Karpas-422 (cell line): ENCODE measurements around the gene GDPD5. TPM values are rescaled to one million over a fixed set of nuclear protein-coding genes. Genes with fewer than 3 reads are reported as not detected.

Experiments
- DNase-seq: peaks from one replicate; pipeline ENCODE4 v3.0.0-alpha.2; 2015
- H2AFZ ChIP-seq: fragments of 200-600 bp; sonication (generic); 2 replicates; pipeline ENCODE4 v1.6.1; 2014; ENCODE audit warnings: antibody characterized with exemption, low read length, mixed read lengths
- H3K27ac ChIP-seq: fragments of 200-600 bp; sonication (generic); 2 replicates; pipeline ENCODE4 v1.5.1; 2014; ENCODE audit warnings: mild to moderate bottlenecking, low read length, moderate library complexity
- H3K27me3 ChIP-seq: fragments of 200-600 bp; sonication (generic); 2 replicates; pipeline ENCODE4 v1.6.1; 2014; ENCODE audit warnings: low read length, mixed read lengths
- H3K36me3 ChIP-seq: fragments of 200-600 bp; sonication (generic); 2 replicates; pipeline ENCODE4 v1.6.1; 2014; ENCODE audit warnings: low read length, mixed read lengths; ENCODE audit not compliant: insufficient read depth
- H3K4me1 ChIP-seq: fragments of 200-600 bp; sonication (generic); 2 replicates; pipeline ENCODE4 v1.6.1; 2014; ENCODE audit warnings: mild to moderate bottlenecking, low read length, mixed read lengths
- H3K4me2 ChIP-seq: fragments of 200-600 bp; sonication (generic); 2 replicates; pipeline ENCODE4 v1.6.1; 2014; ENCODE audit warnings: low read length, low read depth, mild to moderate bottlenecking; ENCODE audit not compliant: poor library complexity, severe bottlenecking
- H3K4me3 ChIP-seq: fragments of 200-600 bp; sonication (generic); 2 replicates; pipeline ENCODE4 v1.5.1; 2014; ENCODE audit warnings: mild to moderate bottlenecking, antibody characterized with exemption, low read length, mixed read lengths
- H3K79me2 ChIP-seq: fragments of 200-600 bp; sonication (generic); 2 replicates; pipeline ENCODE4 v1.6.1; 2014; ENCODE audit warnings: mild to moderate bottlenecking, low read length, mixed read lengths
- H3K9ac ChIP-seq: fragments of 200-600 bp; sonication (generic); 2 replicates; pipeline ENCODE4 v1.6.0; 2014; ENCODE audit warnings: low read length
- H3K9me2 ChIP-seq: fragments of 200-600 bp; sonication (generic), shearing (Covaris generic); replicated peaks from 2 replicates; pipeline ENCODE4 v1.6.0; 2014; ENCODE audit warnings: mild to moderate bottlenecking, low read length, moderate library complexity; ENCODE audit not compliant: insufficient read depth
- H3K9me3 ChIP-seq: fragments of 300-700, 200-600 bp; sonication (generic); 2 replicates; pipeline ENCODE4 v1.6.1; 2014; ENCODE audit warnings: low read length, mixed read lengths
- H4K20me1 ChIP-seq: fragments of 200-600 bp; sonication (generic); 2 replicates; pipeline ENCODE4 v1.6.1; 2014; ENCODE audit warnings: mild to moderate bottlenecking, antibody characterized with exemption, low read length, low read depth; ENCODE audit not compliant: insufficient read depth
- total RNA-seq: library from RNA; depleted of rRNA; stranded (reverse); fragments of >200 nt; shearing (Covaris generic); gene quantifications from 2 replicates; pipeline ENCODE4 v1.2.3, GENCODE V29; 2014; ENCODE audit warnings: low replicate concordance

The GDPD5 gene
- total RNA-seq, 1 experiment from 2014 or later = 137 TPM

GRCh38 chr11:75430714-75431532 is 94.8 kb downstream of the GDPD5 start:
- DNase-seq = no peak
- no peak overlapping the region for H3K9ac ChIP-seq
- H3K4me3 ChIP-seq = no peak overlapping the region
- no peaks in the 10 kb centered on the region for H3K4me1 ChIP-seq
- no peaks in the 10 kb centered on the region for H3K9me2 ChIP-seq
- no peaks in the 10 kb centered on the region for H4K20me1 ChIP-seq
- no peaks in the 10 kb centered on the region for H3K27me3 ChIP-seq
- no peaks in the 10 kb centered on the region for H3K79me2 ChIP-seq
- H3K9me3 ChIP-seq = no peaks in the 10 kb centered on the region
- H3K36me3 ChIP-seq = peaks cover 2% of the 10 kb centered on the region
- H2AFZ ChIP-seq = no peak overlapping the region
- no peak overlapping the region for H3K4me2 ChIP-seq
- H3K27ac ChIP-seq = no peak overlapping the region

DNA sequence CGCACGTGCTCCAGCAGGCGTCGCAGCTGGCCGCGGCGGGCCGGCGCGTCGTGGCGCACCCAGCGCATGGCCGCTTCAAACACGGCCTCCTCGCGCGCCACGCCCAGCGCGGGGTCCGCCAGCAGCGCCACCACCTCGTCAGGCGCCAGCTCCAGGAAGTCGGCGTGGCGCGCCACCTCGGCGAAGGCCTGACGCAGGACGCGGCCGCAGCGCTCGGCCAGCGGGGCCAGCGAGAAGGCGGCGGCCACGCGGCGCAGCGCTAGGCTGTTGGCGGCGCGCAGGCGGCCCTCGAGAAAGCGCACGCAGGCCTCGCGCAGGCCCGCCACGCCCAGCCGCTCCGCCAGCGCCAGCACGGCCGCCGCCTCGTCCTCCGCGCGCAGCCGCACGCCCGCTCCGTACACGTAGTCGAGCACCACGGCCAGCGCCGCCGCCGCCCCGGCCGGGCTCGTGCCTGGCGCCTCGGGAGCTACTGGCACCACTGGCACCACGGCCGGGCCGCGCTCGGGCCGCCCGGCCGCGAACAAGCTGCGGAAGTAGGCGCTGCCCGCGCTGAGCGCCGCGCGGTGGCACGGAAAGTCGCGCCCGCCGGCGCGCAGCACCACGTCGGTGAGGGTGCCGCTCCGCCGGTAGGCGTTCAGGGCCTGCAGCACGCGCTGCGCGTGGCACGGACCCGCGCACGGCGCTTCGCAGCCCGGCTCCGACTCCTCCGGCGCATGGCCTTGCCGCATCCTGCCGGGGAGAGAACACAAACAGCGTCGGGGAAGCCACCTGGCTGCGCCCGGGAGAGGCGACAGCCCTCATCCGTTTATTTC is 95.6 kb downstream of the GDPD5 start:
- H3K4me1 ChIP-seq = no peaks in the 10 kb centered on the region
- H3K27ac ChIP-seq = no peak overlapping the region
- no peak overlapping the region for H3K9ac ChIP-seq
- H3K36me3 ChIP-seq = peaks cover 2% of the 10 kb centered on the region
- DNase-seq = no peak
- no peaks in the 10 kb centered on the region for H3K9me3 ChIP-seq
- no peak overlapping the region for H3K4me3 ChIP-seq
- H3K79me2 ChIP-seq = no peaks in the 10 kb centered on the region
- no peaks in the 10 kb centered on the region for H4K20me1 ChIP-seq
- no peak overlapping the region for H3K4me2 ChIP-seq
- no peak overlapping the region for H2AFZ ChIP-seq
- no peaks in the 10 kb centered on the region for H3K27me3 ChIP-seq
- no peaks in the 10 kb centered on the region for H3K9me2 ChIP-seq

DNA sequence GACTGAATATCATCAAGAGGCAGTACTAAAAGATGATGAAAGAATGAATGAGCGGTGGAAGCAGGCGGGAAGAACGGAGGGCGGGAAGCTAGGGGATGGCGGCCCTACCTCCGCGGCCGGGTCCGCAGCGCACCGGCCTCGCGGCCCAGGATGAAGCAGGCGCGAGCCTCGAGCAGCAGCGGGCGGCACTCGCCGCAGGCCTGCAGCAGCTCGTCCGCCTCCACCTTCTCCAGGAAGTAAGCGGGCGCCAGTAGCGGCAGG is 96.2 kb downstream of the GDPD5 start:
- no peaks in the 10 kb centered on the region for H3K9me2 ChIP-seq
- no peaks in the 10 kb centered on the region for H3K9me3 ChIP-seq
- no peak overlapping the region for H3K27ac ChIP-seq
- H3K4me3 ChIP-seq = no peak overlapping the region
- no peaks in the 10 kb centered on the region for H4K20me1 ChIP-seq
- H3K9ac ChIP-seq = no peak overlapping the region
- no peak overlapping the region for H3K4me2 ChIP-seq
- H3K36me3 ChIP-seq = no peaks in the 10 kb centered on the region; the same call in 1 of the 2 replicates
- H2AFZ ChIP-seq = no peak overlapping the region
- no peaks in the 10 kb centered on the region for H3K79me2 ChIP-seq
- no peaks in the 10 kb centered on the region for H3K4me1 ChIP-seq
- no peak for DNase-seq
- H3K27me3 ChIP-seq = no peaks in the 10 kb centered on the region

GRCh38 chr11:75428989-75429640 is 96.6 kb downstream of the GDPD5 start:
- Histone ChIP-seq H3K4me3 (no peak overlapping the region), H3K4me2 (no peak overlapping the region), H3K27me3 (no peaks in the 10 kb centered on the region), H3K9me2 (no peaks in the 10 kb centered on the region), H3K79me2 (no peaks in the 10 kb centered on the region), H3K27ac (no peak overlapping the region), H3K9me3 (no peaks in the 10 kb centered on the region), H3K9ac (no peak overlapping the region), H3K4me1 (no peaks in the 10 kb centered on the region), H4K20me1 (no peaks in the 10 kb centered on the region), H3K36me3 (no peaks in the 10 kb centered on the region; the same call in 1 of the 2 replicates), H2AFZ (no peak overlapping the region)
- DNase-seq = no peak

GRCh38 chr11:75428281-75428724 is 97.4 kb downstream of the GDPD5 start:
- Histone ChIP-seq H3K36me3 (no peaks in the 10 kb centered on the region; the same call in 1 of the 2 replicates), H3K79me2 (no peaks in the 10 kb centered on the region), H3K9ac (no peak overlapping the region), H3K4me1 (no peaks in the 10 kb centered on the region), H3K27ac (no peak overlapping the region), H4K20me1 (no peaks in the 10 kb centered on the region), H3K27me3 (no peaks in the 10 kb centered on the region), H3K4me2 (no peak overlapping the region), H3K9me3 (no peaks in the 10 kb centered on the region), H3K4me3 (no peak overlapping the region), H2AFZ (no peak overlapping the region), H3K9me2 (no peaks in the 10 kb centered on the region)
- DNase-seq = no peak

GRCh38 chr11:75427181-75427580 is 98.6 kb downstream of the GDPD5 start:
- Histone ChIP-seq H3K79me2 (no peaks in the 10 kb centered on the region), H3K4me2 (no peak overlapping the region), H3K27me3 (no peaks in the 10 kb centered on the region), H2AFZ (no peak overlapping the region), H3K9me2 (no peaks in the 10 kb centered on the region), H3K36me3 (peaks cover 3% of the 10 kb centered on the region), H3K9me3 (no peaks in the 10 kb centered on the region), H3K9ac (no peak overlapping the region), H4K20me1 (no peaks in the 10 kb centered on the region), H3K4me3 (no peak overlapping the region), H3K27ac (no peak overlapping the region), H3K4me1 (no peaks in the 10 kb centered on the region)
- DNase-seq = no peak

DNA sequence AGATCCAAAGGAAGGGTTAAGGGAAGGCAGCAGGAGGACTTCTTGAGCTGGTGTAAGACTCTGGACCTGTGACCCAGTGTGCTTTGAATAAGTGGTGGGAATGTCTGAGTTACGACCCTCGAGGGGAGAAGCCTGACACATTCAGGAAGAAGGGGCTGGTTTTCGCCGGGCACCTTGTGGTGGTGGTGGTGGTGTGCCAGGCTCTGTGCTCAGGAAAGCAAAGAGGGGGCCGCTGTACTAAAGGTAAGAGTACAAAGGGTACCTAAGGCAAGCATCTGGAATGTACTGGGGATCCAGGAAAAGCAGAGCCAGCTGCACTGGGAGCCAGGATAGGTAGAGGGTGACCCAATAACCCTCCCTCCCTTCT is 99.0 kb downstream of the GDPD5 start:
- DNase-seq = no peak
- Histone ChIP-seq H3K9me3 (no peaks in the 10 kb centered on the region), H3K79me2 (no peaks in the 10 kb centered on the region), H2AFZ (no peak overlapping the region), H3K36me3 (peaks cover 3% of the 10 kb centered on the region), H3K4me1 (no peaks in the 10 kb centered on the region), H3K9ac (no peak overlapping the region), H3K4me3 (no peak overlapping the region), H3K27ac (no peak overlapping the region), H3K9me2 (no peaks in the 10 kb centered on the region), H3K27me3 (no peaks in the 10 kb centered on the region), H3K4me2 (no peak overlapping the region), H4K20me1 (no peaks in the 10 kb centered on the region)

- Histone ChIP-seq H2AFZ (no peak overlapping the region), H3K4me1 (no peaks in the 10 kb centered on the region), H3K27ac (no peak overlapping the region), H3K9ac (no peak overlapping the region), H3K27me3 (no peaks in the 10 kb centered on the region), H4K20me1 (no peaks in the 10 kb centered on the region), H3K79me2 (no peaks in the 10 kb centered on the region), H3K4me3 (no peak overlapping the region), H3K36me3 (peaks cover 3% of the 10 kb centered on the region), H3K9me3 (no peaks in the 10 kb centered on the region), H3K4me2 (no peak overlapping the region), H3K9me2 (no peaks in the 10 kb centered on the region)
- no peak for DNase-seq
These were observed 100.3 kb downstream of the GDPD5 start for GRCh38 chr11:75425422-75425821.
